ENCODE data around the gene HSPA9. TPM values are rescaled to one million over a fixed set of nuclear protein-coding genes. Genes with fewer than 3 reads are reported as not detected.

HSPA9 gene
- total RNA-seq, 1 donor from 2014 or later: 695 TPM

- DNase-seq (ENCODE audit: low read depth): no peak
- H3K36me3 ChIP-seq (ENCODE audit: control insufficient read depth, insufficient read depth, low read length): no peaks in the 10 kb centered on the region
- H3K27me3 ChIP-seq (ENCODE audit: control insufficient read depth, insufficient read depth, low read length): no peaks in the 10 kb centered on the region
- no peak overlapping the region for H3K4me3 ChIP-seq (ENCODE audit: low read depth, low read length)
- TF ChIP-seq, protein P1, sequence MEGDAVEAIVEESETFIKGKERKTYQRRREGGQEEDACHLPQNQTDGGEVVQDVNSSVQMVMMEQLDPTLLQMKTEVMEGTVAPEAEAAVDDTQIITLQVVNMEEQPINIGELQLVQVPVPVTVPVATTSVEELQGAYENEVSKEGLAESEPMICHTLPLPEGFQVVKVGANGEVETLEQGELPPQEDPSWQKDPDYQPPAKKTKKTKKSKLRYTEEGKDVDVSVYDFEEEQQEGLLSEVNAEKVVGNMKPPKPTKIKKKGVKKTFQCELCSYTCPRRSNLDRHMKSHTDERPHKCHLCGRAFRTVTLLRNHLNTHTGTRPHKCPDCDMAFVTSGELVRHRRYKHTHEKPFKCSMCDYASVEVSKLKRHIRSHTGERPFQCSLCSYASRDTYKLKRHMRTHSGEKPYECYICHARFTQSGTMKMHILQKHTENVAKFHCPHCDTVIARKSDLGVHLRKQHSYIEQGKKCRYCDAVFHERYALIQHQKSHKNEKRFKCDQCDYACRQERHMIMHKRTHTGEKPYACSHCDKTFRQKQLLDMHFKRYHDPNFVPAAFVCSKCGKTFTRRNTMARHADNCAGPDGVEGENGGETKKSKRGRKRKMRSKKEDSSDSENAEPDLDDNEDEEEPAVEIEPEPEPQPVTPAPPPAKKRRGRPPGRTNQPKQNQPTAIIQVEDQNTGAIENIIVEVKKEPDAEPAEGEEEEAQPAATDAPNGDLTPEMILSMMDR (IDR thresholded peaks at IDR 0.05; ENCODE audit: insufficient read depth, low read length, poor library complexity, severe bottlenecking): no peak
Observed at GRCh38 chr5:138553437-138554095, 21.6 kb downstream of the HSPA9 start.

GRCh38 chr5:138552657-138553056 lies 22.5 kb downstream of the HSPA9 start:
- TF ChIP-seq, protein P1 (IDR thresholded peaks at IDR 0.05; ENCODE audit: insufficient read depth, low read length, poor library complexity, severe bottlenecking): no peak
- no peak overlapping the region for H3K4me3 ChIP-seq (ENCODE audit: low read depth, low read length)
- H3K36me3 ChIP-seq (ENCODE audit: control insufficient read depth, insufficient read depth, low read length): no peaks in the 10 kb centered on the region
- DNase-seq (ENCODE audit: low read depth): no peak
- H3K27me3 ChIP-seq (ENCODE audit: control insufficient read depth, insufficient read depth, low read length): no peaks in the 10 kb centered on the region

DNA sequence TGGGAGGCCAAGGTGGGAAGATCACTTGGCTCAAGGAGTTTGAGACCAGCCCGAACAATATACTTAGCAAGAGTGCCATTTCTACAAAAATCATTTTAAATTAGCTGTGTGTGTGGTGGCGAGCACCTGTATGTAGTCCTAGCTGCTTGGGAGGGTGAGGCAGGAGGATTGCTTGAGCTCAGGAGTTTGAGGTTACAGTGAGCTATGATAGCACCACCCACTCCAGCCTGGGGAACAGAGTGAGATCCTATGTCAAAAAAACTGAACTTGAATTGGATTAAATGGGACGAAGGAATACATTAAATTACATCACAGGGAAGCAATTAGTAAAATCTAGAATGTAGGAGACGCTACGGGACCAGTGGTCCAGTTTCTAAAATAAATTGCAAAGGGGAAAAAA lies 25.8 kb downstream of the HSPA9 start:
- DNase-seq (ENCODE audit: low read depth): no peak

DNA sequence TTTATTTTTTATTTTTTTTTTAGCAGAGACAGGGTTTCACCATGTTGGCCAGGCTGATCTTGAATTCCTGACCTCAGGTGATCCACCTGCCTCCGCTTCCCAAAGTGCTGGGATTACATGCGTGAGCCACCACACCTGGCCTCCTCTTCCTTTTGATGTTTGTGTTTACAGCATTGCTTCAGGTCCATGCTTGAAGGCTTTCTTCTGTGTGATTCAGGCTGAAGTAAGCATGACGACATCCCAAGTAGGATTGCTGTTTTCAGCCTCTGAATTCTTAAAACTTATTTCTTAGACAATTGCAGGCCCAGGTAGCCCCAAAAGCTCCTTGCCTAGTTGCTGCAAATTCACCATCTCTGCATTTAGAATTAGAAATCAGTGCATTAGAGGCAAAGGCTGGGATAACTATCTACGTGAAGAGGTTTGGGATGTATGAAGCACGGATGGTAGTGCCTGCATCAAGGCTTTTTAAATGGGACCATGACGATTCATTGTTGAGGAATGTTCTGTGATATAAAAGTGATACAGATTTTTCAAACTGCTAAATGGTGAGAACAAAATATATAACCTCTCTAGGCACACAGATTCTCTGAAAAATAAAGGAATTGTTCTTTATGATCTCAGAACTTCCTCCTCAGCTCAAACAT lies 29.2 kb downstream of the HSPA9 start:
- no peaks in the 10 kb centered on the region for H3K27me3 ChIP-seq (ENCODE audit: control insufficient read depth, insufficient read depth, low read length)
- TF ChIP-seq, protein P1 (IDR thresholded peaks at IDR 0.05; ENCODE audit: insufficient read depth, low read length, poor library complexity, severe bottlenecking): no peak
- H3K4me3 ChIP-seq (ENCODE audit: low read depth, low read length): no peak overlapping the region
- no peak for DNase-seq (ENCODE audit: low read depth)
- H3K36me3 ChIP-seq (ENCODE audit: control insufficient read depth, insufficient read depth, low read length): no peaks in the 10 kb centered on the region

More for the DNA sequence above, 25.8 kb downstream of the HSPA9 start:
- TF ChIP-seq, protein P1 (IDR thresholded peaks at IDR 0.05; ENCODE audit: insufficient read depth, low read length, poor library complexity, severe bottlenecking): no peak
- H3K27me3 ChIP-seq (ENCODE audit: control insufficient read depth, insufficient read depth, low read length): no peaks in the 10 kb centered on the region
- no peak overlapping the region for H3K4me3 ChIP-seq (ENCODE audit: low read depth, low read length)
- no peaks in the 10 kb centered on the region for H3K36me3 ChIP-seq (ENCODE audit: control insufficient read depth, insufficient read depth, low read length)

- H3K4me3 ChIP-seq (ENCODE audit: low read depth, low read length): peak overlapping the region; percentile 71
- no peaks in the 10 kb centered on the region for H3K27me3 ChIP-seq (ENCODE audit: control insufficient read depth, insufficient read depth, low read length)
- no peak for DNase-seq (ENCODE audit: low read depth)
- TF ChIP-seq, protein P1 (IDR thresholded peaks at IDR 0.05; ENCODE audit: insufficient read depth, low read length, poor library complexity, severe bottlenecking): no peak
- H3K36me3 ChIP-seq (ENCODE audit: control insufficient read depth, insufficient read depth, low read length): no peaks in the 10 kb centered on the region
Observed at GRCh38 chr5:138544181-138545134, 30.7 kb downstream of the HSPA9 start.
